Measurements from ENCODE around the gene MYLIP. TPM values are rescaled to one million over a fixed set of nuclear protein-coding genes. Genes with fewer than 3 reads are reported as not detected.

MYLIP gene
- total and polyA plus RNA-seq, 2 experiments from 2014 or later = 26.7 to 33.8 TPM

- no peak overlapping the region for H3K4me2 ChIP-seq
- H3K27me3 ChIP-seq (ENCODE audit: insufficient read depth) = no peaks in the 10 kb centered on the region
- Mint-ChIP-seq H3K27ac (no peak overlapping the region), H3K36me3 (ENCODE audit: low read depth) (peaks cover 42% of the 10 kb centered on the region), H3K4me3 (no peak overlapping the region), H3K4me1 (no peaks in the 10 kb centered on the region), H3K27me3 (ENCODE audit: insufficient read depth, low read depth, poor library complexity) (no peaks in the 10 kb centered on the region), H3K9me3 (peaks cover 12% of the 10 kb centered on the region; the same call in 2 of the 3 replicates)
- no peak overlapping the region for H2AFZ ChIP-seq
- no peaks in the 10 kb centered on the region for H3K79me2 ChIP-seq (replicated peaks; ENCODE audit: insufficient read depth)
- ATAC-seq (no peak), DNase-seq (ENCODE audit: low spot score) (no peak)
- no peaks in the 10 kb centered on the region for H3F3A ChIP-seq (replicated peaks; ENCODE audit: low read depth)
- no peaks in the 10 kb centered on the region for H3K4me1 ChIP-seq (ENCODE audit: insufficient read depth)
- H3K27ac ChIP-seq (ENCODE audit: low read depth) = no peak overlapping the region
- H3K4me3 ChIP-seq = no peak overlapping the region
- H3K9me2 ChIP-seq (ENCODE audit: insufficient read depth) = no peaks in the 10 kb centered on the region
- no peaks in the 10 kb centered on the region for H4K20me1 ChIP-seq (replicated peaks; ENCODE audit: insufficient read depth)
- TF ChIP-seq STAT1 (IDR thresholded peaks at IDR 0.05; ENCODE audit: unreplicated experiment) = no peak
- no peak for TF ChIP-seq ETS1 (IDR thresholded peaks at IDR 0.05)
- no peak for TF ChIP-seq EZH2phosphoT487 (IDR thresholded peaks at IDR 0.05; ENCODE audit: unreplicated experiment)
- TF ChIP-seq ZNF114 (CRISPR knock-in tag; IDR thresholded peaks at IDR 0.05) = no peak
- peaks cover 8% of the 10 kb centered on the region; the same call in 1 of the 2 replicates for H3K36me3 ChIP-seq (ENCODE audit: insufficient read depth)
Measured at GRCh38 chr6:16157909-16158308, 29.0 kb downstream of the MYLIP start.

GRCh38 chr6:16158943-16159557 is 30.2 kb downstream of the MYLIP start:
- DNase-seq (ENCODE audit: low spot score) (no peak), ATAC-seq (no peak)
- H3K27ac ChIP-seq (ENCODE audit: low read depth) = no peak overlapping the region
- H3K27me3 ChIP-seq (ENCODE audit: insufficient read depth) = no peaks in the 10 kb centered on the region
- H3K9me2 ChIP-seq (ENCODE audit: insufficient read depth) = no peaks in the 10 kb centered on the region
- Mint-ChIP-seq H3K4me3 (no peak overlapping the region), H3K4me1 (no peaks in the 10 kb centered on the region), H3K27ac (no peak overlapping the region), H3K36me3 (ENCODE audit: low read depth) (peaks cover 38% of the 10 kb centered on the region), H3K27me3 (ENCODE audit: insufficient read depth, low read depth, poor library complexity) (no peaks in the 10 kb centered on the region), H3K9me3 (peaks cover 12% of the 10 kb centered on the region; the same call in 2 of the 3 replicates)
- H3K4me3 ChIP-seq = no peak overlapping the region
- peaks cover 6% of the 10 kb centered on the region; the same call in 1 of the 2 replicates for H3K36me3 ChIP-seq (ENCODE audit: insufficient read depth)
- H4K20me1 ChIP-seq (replicated peaks; ENCODE audit: insufficient read depth) = no peaks in the 10 kb centered on the region
- H3K4me1 ChIP-seq (ENCODE audit: insufficient read depth) = no peaks in the 10 kb centered on the region
- TF ChIP-seq NANOG (IDR thresholded peaks at IDR 0.05; ENCODE audit: borderline replicate concordance) (no peak), CTCF (conservative IDR thresholded peaks at IDR 0.05; ENCODE audit: low read depth in 2 of 2) (no peak), STAT1 (IDR thresholded peaks at IDR 0.05; ENCODE audit: unreplicated experiment) (no peak), EZH2phosphoT487 (IDR thresholded peaks at IDR 0.05; ENCODE audit: unreplicated experiment) (no peak), ZNF462 (CRISPR knock-in tag; IDR thresholded peaks at IDR 0.05) (no peak), CREB1 (CRISPR knock-in tag; IDR thresholded peaks at IDR 0.05; ENCODE audit: low read depth) (no peak)
- H3K79me2 ChIP-seq (replicated peaks; ENCODE audit: insufficient read depth) = no peaks in the 10 kb centered on the region
- no peaks in the 10 kb centered on the region for H3F3A ChIP-seq (replicated peaks; ENCODE audit: low read depth)
- no peak overlapping the region for H3K4me2 ChIP-seq
- H2AFZ ChIP-seq = no peak overlapping the region
